Stimulated activated CD8-positive, alpha-beta memory T cell treated with anti-CD3 and anti-CD28 coated beads, Interleukin-15, amount 100 ng/mL, for 4 hours (primary cell): ENCODE results near the gene CASS4.
A peak's percentile ranks its signal among the peaks of the same experiment; 100 is the strongest.

Source experiments
- DNase-seq, 2 donors: peaks; one replicate each; pipeline ENCODE4 v3.0.0-alpha.2; 2020; ENCODE audit warnings: low read depth in 2 of 2

CASS4 gene

DNA sequence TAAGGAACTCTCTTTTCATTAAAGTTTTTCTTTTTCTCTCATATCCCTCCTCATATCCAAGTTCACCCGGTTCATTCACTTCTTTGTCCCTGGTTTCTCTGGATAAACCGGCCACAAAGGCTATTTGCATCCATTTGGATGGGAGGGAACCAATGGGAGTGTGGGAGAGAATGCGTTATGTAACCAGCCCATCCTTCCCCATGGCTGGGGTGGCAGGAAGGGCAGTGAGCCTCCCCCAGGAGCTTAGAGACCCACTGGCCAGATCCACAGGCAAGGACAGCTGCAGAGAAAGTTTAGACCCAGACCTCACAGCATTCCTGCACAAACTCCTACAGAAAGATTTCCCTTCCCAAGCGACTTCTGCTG, 10.7 kb downstream of the CASS4 start:
- no peak for DNase-seq

- no peak for DNase-seq
These were observed 11.2 kb downstream of the CASS4 start for GRCh38 chr20:56423211-56423610.

DNA sequence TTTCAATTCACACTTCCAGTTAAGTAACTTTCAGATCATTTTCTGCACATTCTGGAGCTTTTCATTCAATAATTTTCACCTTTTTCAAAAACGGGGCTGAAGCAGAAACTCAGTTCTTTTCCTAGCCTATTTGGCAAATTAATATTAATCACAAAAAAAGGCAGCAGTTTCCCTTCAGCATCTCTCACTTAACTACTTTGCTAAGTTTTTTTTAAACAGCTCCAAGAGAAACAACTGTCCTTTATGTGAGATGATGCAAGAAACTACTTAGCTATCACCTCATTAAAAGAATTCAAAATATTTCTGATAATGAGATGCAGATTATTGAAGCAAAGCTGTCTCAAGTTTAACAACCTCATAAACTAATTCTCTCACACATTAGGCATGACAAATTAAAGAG, 11.8 kb downstream of the CASS4 start:
- no peak for DNase-seq

DNA sequence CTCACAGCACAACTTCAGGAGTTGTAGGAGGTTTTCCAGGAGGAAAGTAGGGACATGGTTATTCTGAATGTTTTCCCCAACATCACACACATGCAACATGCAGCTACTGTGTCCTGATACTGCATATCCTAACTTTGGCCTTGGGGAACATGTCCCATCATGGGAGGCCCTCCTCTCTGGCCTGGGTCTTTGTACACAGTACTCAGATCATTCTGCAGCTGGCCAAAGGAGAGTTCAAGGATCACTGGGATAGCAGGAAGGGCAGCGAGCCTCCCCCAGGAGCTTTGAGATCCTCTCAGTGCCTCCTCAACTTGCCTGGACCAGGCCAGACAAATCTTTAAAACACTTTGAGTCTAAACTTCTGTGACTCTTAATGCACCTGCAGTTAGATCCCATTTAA, 12.9 kb downstream of the CASS4 start:
- DNase-seq = no peak

DNA sequence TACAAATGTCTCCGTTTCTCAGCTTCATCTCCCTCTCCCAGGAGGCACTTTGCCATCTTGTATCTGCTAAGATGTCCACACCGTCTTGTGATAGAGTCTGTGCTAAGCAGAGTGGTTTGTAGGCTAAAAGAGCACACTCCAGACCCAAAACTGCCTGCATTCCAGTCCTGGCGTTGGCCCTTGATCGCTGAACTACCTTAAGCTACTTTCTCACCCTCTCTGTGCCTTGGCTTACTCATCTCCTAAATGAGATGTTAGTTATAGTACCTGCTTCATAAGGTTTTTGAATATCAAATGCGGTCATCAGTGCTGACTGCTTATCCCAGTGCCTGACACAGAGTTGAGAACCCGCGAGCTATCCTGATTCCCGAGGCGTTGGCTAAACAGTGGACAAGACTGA, 14.0 kb downstream of the CASS4 start:
- no peak for DNase-seq

- no peak for DNase-seq
These were observed 14.9 kb downstream of the CASS4 start for GRCh38 chr20:56426926-56427325.

DNA sequence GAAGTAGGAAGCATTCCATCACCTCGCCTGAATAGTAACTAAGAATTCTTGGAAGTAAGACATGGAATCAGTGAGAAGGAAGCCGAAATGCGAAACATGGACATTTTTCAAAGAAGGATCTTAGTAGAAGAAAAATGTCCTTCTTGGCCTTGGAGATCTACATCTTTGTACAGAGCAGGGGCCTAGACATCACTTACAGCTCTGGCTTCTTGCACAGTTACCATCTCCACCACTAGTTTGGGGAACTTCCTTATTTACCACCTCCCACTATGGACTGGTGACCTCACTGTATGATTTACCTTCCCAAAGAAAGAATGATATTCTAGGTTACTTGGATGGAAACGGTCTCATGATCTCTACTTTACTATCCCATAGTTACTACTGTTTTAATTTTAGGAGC, 15.7 kb downstream of the CASS4 start:
- DNase-seq = no peak

DNA sequence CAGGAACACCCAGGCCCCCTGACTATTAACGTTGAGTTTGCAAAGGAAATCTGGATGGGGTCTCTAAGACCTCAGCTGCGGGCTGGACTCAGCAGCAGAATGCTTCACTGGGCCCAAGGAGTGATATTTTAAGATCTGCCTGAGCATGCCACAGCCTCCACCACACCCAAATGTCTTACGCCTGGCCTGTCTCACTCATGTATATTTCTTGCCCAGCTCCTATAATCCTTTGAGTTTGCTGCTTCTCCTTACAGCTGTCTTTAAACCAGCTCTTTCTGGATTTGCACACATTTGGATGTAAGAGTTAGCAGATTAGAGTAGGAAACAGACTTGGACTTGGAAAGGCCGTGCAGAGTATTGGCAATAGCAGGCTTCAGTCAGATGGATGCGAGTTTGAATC, 16.4 kb downstream of the CASS4 start:
- DNase-seq = no peak

DNA sequence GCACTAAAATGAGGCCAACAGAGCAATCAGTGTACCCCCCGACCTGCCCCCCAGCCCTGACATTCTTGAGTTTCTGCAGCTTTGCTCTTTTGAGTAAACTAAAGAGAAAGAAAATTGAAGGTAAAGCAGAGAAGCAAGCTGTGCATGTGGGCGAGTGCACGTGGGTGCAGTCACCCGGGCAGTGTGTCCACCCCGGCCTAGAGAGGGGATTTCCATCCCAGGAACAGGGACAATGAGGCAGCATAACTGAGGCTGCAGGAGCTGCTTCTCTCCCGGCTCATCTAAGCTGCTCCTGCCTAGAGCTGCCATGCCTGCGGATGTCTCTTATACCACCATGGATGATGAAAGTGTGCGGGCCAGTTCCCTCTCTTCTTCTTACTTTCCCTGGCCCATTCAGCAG, 16.8 kb downstream of the CASS4 start:
- DNase-seq = no peak

DNA sequence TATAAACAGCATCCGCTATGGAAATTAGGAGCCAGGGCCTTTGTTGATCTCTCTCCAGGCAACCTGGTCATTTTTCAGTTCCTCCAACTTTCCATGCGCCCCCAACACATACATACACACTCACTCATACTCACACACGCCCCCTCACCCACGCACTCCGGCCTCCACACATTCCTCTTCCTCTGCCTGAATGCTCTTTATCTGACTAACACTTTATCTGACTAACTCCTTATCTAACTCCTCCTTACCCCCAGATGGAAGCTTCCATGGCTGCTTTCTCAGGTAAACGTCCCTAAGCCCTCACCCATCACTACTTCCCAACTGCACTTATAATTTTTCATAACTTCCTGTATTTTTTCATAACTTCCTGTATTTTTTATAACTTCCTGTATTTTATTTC, 17.4 kb downstream of the CASS4 start:
- peak; percentile 37 to 60 for DNase-seq

- no peak for DNase-seq
These were observed 17.9 kb downstream of the CASS4 start for GRCh38 chr20:56429941-56430340.

- no peak for DNase-seq
These were observed 18.4 kb downstream of the CASS4 start for GRCh38 chr20:56430461-56430860.

- no peak for DNase-seq
These were observed 18.9 kb downstream of the CASS4 start for GRCh38 chr20:56430957-56431356.

DNA sequence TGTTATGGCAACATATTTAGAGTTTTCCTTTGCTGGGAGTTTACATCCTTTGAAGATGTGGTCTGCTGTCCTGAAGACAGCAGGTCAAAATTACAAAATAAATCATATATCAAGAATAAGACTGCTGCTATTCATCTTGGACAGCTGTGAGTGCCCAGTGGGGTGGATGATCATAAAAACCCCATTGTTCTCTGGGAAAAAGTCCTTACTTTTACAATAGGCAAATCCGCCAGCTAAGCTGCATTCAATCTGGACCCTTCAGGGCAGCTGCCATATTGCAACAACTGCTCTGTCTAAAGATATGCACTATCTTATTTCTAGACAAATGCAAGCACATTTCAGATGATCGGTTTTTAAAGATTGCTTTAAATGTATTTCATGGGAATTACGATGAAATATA, 19.4 kb downstream of the CASS4 start:
- no peak for DNase-seq

- DNase-seq = no peak
These were observed 21.3 kb downstream of the CASS4 start for GRCh38 chr20:56433221-56433879.

DNA sequence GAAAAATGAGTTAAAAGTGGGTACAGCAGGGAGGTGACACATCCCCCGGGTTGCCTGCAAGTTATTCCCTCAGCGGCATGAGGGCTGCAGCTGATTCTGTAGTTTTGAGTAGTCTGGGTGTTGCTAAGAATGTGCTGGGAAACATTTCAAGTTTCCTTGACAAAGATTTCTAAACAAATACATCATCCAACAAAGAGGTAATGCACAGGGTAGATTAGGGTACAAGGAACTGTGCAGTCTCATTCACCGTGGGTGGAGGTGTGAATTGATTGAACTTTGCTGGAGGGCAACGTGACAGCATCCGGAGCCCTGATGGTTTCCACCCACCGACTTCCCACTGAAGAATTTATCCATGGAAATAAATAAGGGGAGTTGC, 21.8 kb downstream of the CASS4 start:
- DNase-seq = no peak

DNA sequence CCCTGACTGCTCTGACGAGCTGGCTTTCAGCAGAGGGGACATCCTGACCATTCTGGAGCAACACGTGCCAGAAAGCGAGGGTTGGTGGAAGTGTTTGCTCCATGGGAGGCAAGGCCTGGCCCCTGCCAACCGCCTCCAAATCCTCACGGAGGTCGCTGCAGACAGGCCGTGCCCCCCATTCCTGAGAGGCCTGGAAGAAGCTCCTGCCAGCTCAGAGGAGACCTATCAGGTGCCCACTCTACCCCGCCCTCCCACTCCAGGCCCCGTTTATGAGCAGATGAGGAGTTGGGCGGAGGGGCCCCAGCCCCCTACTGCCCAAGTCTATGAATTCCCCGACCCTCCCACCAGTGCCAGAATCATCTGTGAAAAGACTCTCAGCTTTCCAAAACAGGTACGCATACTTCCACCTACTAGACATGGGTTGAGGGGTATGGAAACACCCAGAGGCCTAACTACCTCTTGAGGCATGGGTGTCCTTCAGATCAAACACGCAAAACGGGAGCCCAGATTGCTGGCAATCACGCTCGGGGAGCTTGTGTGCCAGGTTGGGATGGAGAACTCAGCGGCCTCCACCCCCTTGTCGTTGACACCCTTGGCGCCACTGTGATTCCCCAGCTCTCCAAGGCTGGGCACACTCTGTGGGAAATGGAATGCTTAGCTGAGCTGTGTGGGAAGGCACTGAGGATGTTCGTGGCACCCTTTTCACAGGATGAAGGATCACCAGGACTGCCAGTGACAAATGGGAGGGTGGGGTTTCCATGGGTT, 25.3 kb downstream of the CASS4 start:
- no peak for DNase-seq

DNA sequence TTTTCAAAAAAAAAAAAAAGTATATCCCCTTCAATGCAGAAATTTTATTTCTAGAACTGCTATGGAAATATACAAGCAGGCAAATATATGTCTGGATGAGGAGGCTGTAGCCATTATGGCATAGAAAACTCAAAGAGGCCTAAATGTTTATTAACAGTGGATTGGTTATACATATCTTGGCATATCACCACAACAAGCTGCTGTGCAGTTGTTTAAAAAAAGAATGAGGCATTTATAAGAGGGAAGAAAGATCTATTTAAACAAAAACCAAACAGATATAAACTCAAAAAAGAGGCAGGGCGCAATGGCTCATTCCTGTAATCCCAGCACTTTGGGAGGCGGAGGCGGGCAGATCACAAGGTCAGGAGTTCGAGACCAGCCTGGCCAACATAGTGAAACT, 26.2 kb downstream of the CASS4 start:
- DNase-seq = no peak

- no peak for DNase-seq
These were observed 27.8 kb downstream of the CASS4 start for GRCh38 chr20:56439771-56440291.

- peak; percentile 29 to 44 for DNase-seq
These were observed 28.4 kb downstream of the CASS4 start for GRCh38 chr20:56440346-56441007.

DNA sequence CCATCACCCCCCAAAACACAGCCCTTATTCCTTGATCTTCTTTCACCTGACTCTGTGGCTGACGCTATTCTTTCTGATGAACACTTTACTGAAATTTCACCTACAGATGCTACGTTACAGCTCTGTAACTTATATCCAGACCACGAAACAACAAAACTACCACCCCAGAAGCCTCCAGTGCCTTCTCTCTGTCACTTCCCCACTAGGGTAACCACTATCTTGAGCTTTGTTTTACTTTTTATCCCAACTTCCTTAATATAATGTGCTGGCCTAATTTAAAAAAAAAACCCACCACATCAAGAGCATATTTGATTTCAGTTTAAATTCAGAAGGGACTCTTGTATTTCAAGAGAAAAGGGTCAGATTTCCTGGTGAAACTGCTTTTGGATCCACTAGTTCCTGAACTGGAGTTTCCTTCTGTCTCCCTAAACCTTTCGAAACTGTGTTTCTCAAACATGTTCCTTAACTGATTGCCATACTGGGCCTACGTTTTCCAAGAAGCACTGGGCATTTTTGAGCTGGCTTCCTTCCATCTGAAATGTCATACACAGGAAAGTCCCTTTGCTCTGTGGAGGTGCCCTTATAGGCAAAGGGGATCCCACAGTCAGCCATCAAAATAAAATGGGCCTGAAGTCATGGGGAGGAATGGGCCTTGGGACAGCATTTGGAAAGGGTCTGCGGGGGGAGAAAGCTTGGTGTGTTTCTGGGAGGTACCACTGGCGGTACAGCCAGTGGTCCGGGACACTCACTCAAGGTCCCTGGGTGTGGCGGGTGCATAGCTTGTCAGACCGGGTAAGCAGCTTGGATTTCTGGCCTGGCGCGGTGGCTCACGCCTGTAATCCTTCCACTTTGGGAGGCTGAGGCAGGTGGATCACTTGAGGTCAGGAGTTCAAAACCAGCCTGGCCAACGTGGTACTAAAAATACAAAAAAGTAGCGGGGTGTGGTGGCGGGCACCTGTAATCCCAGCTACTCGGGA, 30.6 kb downstream of the CASS4 start:
- DNase-seq = no peak
